SKM-1 treated with dmso at 0.1 percent for 144 hours (cell line): ENCODE data around the gene NDUFAF7.
"Not testable (repeated sequence)": the region's sequence is repeated elsewhere in the genome, so short reads cannot be mapped to it uniquely, and the experiment has no call there.

Experiments
- DNase-seq: peaks from one replicate; lab custom pipeline; 2025; ENCODE audit not compliant: unreplicated experiment; lab: John Stamatoyannopoulos, UW

NDUFAF7 gene

DNA sequence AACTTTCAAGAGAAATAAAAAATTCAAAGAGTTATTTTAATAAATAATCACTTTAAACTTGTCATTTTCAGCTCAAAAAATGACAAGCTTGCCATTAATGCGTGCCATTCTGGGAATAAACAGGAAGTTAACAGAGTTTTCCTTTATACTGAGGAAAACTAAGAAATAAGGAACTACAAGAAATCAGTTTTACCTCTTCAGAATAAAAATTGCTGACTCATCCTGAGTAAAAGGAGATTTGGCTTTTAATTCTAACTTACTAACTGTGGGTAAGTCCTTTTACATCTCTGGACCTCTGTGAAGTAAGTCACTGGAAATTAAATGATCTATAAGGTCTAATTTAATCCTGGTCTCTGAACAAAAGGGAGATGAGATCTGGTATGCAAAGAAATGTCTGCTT lies 16.2 kb upstream of the NDUFAF7 start:
- DNase-seq: no peak

DNA sequence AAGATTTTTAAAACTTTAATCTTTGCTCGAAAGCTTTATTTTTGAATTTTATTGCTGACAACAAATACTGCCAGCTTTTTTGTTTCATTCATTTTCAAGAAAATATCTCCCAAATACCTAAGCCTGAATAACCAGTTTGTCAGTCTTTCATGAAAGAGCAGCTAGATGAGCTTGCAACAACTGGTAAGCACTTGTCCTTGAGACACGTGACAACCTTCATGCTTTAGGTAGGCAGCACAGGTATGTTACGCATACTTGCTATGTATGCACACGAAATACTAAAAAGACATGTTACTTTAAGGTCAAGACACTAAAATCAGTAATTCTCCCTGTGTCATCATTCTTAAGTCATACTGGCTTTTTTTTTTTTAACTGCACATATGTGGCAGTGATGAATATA lies 12.4 kb upstream of the NDUFAF7 start:
- DNase-seq: no peak

DNA sequence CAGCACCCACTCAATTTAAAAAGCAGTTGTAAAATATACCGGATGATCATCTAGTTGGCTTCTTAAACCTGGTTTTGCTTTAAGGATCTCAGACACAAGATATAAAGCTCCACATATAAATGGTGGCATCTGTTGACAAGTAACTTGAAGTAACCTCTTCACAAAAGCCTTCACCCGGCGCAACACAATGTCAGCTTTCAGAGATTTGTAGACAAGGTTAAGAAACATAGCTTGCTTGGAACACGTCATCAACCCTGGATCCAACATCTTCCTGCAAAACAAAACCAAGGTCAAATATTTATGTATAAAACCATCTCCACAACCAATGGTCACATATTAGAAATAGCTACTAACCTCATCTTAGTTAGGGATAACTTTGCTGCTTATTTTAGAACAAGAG lies 8.3 kb upstream of the NDUFAF7 start:
- no peak for DNase-seq

DNA sequence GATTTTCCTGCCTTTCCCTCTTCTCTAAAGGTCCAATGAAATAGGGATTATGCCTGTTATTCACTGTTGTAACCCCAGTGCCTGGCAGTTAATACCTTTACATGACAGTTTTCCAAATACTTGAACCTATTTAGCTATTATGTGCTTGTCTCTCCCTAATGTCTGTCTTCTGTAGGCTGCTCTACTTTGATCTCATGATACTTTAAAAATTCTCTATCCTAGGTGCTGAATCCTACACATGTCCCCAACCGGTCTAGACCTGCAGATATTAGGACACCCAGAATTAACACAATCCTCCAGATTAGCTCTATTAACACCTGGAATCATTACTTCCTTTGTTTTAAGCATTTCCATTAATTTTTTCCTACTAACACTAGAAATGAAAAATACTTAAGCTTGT lies 7.4 kb upstream of the NDUFAF7 start:
- no peak for DNase-seq

DNA sequence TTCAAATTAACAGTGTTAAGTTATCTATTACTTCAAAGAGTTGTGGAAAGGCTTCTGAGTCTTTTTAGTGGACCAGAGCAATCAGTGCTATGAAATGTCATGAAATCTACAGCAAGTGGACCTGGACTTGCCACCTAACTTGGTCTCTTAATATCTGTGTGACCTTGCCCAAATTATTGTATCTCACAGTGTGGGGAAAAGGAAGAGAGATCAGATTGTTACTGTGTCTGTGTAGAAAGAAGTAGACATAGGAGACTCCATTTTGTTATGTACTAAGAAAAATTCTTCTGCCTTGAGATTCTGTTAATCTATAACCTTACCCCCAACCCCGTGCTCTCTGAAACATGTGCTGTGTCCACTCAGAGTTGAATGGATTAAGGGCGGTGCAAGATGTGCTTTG lies 6.3 kb upstream of the NDUFAF7 start:
- DNase-seq: not testable (repeated sequence)

DNA sequence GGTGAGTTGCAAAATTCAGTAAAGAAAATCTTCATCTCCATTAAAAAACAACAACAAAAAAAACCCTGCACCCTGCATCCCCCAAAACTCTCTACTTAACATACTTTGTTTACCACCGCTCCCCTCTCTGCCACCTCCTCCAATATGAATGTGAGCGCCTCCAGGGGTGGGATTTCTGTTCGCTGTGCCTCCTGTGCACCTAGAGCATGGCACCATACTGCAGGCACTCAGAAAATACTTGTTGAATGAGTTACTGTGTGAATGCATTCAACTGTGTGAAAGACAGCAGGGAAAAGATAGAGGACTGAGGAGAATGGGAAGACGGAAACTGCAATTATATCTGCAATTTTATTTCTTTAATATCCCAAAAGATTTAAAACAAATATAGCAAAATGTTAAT lies 4.6 kb upstream of the NDUFAF7 start:
- no peak for DNase-seq

DNA sequence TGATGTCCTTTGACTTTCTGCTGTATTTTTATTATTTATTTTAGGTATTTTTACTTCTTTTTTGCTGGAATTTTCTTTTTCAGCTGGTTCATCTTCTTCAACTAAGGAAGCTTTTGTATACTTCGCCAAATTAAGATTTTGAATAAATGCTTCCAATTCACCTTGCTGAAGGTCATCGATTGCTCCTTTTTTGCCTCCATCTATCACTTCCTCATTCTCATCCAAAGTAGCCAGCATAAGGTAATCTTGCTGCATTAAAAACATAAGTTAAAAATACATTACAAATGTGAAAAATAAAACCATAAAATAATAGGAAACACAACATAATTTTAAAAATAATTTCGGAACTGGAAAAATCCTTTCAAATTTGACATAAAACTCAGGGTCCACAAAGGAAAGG lies 2.7 kb upstream of the NDUFAF7 start:
- DNase-seq: no peak

DNA sequence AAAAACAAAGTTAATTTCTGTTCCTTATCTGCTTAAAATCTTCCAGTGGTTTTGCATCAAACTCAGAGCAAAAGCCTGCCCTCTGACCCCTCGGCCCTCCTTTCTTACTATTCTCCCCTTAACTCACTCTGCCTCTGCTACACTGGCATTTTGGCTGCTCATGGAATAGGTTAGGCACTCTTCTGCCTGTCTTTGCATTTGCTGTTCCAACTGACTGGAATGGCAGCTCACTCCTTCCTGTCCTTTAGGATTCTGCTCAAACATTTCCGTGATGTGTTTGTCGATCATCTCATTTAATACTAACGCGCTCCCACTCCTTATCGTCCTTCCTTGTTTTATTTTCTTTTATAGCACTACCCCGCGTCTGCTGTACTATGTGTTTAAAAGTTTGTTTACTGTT lies 877 bp upstream of the NDUFAF7 start:
- DNase-seq: no peak

DNA sequence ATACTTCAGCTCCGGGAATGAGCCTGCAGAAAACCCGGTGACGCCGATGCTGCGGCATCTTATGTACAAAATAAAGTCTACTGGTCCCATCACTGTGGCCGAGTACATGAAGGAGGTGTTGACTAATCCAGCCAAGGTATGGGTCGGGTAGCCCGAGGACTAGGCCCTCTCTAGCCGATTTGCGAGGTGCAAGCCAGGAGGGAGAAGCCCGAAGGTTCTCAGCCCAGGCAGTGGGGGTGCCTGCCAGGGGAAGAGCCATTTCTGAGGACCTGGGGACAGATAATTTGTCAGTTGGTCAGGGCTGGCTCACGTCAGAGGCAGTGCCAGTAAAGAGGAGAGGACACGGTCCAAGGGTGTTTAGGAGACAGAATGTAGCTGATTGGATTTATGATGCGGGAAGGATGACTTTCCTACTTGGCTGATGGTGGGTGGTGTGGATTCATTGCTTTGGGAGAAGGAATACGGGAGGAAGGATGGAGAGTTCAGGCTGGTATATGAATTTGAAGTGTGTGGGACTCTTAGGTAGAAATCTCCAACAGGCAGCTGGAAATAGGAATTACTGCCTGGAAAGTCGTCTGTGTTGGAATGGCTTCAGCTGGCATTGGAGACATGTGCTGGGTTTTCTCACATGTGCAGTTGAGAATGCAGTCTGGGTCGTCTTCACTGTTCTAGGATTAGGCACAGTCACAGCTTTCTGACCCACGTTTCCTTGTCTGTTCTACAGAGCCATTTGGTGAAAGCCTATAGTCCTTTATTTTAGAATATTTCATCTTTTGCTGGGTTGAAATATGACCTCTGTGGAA lies 874 bp downstream of the NDUFAF7 start:
- no peak for DNase-seq

DNA sequence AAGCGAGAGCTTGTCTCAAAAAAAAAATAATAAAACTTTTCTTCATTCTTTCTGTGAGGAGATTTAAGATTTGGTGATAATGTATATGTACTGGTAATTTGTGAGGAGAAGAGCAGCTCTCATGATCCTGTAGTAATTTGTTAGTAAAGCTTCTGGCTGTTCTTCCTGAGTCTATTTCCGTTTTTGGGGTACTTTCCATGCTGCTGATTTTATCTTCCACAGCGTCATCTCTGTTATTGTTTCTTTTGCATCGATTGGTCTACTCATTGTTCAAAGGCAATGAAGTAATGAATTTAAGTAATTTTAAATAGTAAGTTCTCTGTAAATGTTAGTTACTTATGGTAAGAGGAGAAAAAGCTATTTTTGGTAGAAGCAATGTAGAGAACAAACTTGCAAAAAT lies 12.0 kb downstream of the NDUFAF7 start:
- DNase-seq: no peak

DNA sequence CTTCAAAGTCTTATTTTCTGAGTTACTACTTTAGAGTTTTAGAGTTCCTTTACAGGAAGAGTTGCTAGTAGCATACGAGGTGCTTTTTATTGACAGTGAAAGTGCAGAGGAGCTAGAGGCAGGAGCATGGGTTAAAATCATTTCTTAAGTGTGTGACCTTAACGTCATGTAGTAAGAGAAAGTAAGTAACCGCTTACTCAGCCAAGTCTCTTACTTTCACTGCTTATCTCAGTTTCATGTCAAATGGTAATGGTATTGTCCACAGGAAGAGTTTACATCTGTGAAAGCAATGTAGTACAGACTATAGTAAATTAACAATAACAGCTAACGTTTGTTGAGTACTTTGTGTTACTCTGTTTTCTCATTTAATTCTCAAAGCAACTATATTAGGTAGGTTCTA lies 12.6 kb downstream of the NDUFAF7 start:
- no peak for DNase-seq

DNA sequence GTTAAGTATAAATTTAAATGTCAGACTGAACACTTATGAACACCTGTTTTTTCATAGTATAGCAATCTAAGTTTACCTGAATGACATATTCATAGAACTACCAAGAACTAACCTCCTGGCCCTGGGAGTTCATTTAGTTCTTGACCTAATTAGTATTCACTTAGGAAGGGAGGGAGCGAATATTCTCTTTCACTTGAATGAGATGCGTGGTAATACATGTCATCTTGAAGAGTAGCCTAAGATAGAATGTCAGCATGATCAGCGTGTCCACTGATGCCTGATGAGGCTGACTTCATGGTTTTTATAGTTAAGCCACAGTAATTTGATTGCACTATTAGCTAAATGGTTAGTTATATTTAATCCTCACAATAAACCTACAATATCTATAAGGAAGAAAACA lies 13.3 kb downstream of the NDUFAF7 start:
- DNase-seq: no peak

DNA sequence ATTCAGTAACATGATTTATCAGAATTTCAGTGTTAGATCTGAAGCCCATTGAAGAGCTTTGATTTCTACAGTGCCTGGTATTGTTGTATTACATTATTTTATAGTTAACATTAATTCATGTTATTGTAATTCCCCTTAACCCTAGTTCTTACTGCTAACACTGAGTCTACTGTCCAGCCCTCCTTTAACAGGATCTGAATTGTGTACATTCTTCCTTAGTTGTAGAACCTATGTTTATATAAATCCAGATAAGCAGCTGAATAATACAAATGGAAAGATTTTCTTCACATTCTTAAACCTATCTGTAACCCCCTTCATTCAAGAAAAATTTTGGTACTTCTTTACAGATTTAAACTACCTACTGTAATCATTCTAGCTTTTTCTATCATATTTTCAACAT lies 14.7 kb downstream of the NDUFAF7 start:
- no peak for DNase-seq

DNA sequence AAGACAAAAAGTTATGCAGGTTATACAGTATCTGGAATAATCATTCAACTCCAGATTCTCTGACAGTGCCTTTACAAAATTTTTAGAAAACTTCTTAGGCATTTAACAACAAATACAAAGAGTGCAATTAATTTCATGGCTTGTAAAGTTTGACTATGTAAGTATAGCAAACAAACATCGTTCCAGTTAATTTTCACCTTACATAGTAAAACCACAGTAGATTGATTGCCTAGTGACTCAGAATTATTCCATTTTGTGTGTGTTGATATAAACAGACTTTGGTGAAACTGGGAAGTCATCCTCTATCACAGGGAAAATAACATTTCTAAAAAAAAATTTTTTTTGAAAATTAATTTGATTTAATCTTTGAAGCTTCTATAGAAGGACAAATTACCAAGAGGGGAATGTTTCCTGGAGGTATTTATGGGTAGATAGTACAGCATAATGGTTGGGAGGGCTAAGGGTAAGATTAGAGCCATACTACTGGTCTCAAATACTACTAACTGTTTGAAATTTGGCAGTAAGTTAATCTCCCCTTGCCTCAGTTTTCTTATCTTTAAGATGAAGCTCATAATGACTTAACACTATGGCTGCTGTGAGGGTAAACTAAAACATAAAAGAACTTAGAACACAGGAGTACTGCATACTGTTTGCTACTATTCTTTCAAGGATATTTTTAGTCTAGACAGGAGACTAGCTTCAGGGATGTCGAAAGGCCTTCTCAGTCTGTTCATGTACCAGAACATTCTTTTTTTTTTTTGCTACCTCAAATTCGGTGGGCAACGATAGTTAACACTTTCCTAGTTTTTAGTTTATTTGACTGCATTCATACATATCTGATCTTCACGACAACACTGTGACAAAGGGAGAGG lies 19.6 kb downstream of the NDUFAF7 start:
- no peak for DNase-seq

DNA sequence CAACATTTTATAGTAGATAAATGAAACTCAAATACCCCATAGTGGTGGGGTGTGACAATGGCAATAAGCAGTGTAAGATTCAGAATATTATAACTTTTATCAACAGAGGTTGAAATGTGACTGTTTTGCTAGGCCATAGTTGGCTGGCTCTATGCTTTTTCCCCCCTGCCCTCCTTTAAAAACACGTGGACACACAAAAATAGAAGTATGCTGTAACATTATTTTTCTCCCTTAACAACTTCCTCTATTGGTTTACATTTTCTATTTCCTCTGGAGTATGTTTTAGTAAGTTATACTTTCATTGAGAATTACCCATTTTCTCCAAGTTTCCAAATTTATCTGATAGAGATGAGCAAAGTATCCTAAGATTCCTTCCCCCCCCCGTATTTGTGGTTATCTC lies 31.1 kb downstream of the NDUFAF7 start:
- DNase-seq: no peak

DNA sequence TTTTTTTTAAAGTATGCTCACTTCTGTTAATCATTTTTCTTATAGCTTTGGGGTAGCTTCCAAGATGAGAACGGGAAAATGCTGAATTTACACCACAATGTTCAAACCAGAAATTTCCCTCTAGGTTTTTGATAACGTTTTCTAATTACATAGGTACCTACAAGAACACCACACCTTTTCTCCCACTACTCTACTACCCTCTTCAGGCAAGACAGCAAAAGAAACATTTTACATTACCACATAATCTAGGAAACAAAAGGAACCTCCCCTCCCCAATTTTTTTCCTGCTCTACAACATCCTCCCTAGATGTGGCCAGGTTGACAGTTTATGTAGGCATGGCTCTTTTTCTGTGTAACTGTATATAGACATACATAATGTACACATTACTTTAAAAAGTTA lies 32.4 kb downstream of the NDUFAF7 start:
- no peak for DNase-seq

DNA sequence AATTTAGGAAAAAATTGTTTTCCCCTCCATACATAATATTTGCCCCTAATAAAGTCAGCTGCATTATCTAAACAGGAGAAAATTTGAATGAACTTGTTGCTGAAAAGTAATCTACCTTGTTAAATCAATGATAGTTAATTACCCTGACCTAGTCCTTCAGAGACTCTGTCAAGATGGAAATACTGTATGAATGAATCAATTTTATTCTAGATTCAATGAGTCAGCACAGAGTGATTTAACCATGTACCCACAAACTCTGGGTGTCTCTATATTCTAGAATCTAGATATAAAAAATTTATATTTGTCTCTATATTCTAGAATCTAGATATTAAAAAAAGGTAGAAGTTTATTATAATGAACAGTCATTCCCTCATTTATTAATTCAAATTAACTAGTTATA lies 36.2 kb downstream of the NDUFAF7 start:
- DNase-seq: no peak

DNA sequence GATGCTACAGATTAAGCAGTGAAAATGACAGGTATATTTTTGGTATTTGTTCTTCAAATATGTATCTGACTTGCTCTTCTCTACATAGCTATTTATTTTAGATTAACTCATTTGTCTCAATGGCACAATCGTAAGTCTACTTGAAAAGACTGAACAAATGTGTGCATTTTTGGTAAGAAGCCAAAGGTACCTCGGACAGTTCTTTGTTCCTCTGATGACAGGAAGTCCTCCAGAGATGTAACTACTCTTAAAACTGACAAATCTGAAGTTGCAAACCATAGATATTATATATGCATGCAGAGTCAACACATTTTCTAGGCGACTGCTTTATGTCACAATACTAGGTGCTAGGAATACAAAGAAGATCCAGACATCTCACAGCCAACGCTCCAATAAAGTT lies 36.7 kb downstream of the NDUFAF7 start:
- no peak for DNase-seq

DNA sequence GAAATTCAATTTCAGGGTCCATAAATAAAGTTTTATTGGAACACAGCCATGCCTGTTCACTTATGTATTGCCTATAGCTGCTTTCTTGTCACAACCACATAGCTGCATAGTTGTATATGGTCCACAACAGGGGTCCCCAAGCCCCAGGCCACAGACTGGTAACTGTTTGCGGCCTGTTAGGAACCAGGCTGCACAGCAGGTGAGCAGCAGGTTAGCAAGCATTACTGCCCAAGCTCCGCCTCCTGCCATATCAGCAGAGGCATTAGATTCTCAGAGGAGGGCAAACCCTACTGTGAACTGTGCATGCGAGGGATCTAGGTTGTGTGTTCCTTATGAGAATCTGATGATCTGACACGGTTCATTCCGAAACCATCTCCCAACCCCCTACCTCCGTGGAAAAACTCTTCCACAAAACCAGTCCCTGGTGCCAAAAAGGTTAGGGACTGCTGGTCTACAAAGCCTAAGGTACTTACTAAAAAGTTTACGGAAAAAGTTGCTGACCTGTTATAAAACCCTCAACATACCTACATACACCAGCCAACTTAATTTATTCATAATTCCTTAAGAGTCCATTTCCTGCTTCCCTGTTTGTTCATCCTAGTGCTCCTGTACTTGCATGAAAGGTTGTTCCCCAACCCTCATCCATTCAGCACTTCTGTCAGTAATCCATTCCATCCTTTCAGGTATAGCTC lies 40.1 kb downstream of the NDUFAF7 start:
- DNase-seq: no peak

DNA sequence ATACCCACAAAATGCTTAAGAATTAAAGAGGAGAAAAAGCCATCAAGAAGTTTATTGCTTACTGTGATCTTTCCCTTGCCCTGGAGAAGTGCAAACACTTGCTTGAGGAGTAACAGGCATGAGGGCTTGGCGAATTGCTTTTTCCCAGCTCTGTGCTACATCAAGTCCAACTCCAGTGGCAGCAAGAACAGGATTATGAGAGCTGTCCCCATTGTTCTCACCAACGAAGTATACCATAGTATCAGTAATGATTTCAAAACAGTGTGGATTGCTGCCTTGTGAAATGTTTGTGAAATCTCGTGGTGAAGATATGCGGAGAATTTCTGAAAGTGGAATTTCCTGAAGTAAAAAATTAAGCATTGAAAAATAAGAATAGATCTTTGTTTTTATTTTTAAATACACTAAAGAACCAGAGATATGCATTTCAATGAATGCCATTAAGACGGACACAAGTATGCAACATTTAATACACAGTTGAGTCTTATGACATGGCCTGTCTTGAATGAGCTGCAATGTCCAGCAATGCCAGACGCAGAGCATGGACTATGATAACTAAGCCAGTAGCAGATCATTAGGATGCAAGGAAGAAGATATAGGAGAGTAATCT lies 43.0 kb downstream of the NDUFAF7 start:
- peak; percentile 28 for DNase-seq

DNA sequence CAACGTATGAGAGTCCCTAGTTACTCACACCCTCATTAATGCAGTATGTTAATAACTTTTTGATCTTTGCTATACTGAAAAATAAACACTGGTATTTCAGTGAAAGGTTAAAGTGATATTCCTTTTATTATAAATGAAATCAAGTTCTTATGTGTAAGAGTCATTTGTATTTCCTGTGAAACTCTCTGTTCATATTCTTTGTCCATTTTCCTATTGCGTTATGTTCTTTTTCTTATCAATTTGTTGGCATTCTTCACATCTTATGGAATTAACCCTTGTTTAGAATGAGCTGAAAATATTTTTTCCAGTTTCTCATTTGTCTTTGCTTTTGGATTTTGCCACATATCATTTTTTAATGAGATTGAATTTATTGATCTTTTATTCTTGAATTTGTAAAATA lies 44.8 kb downstream of the NDUFAF7 start:
- no peak for DNase-seq
